Activated CD8-positive, alpha-beta memory T cell treated with anti-CD3 and anti-CD28 coated beads, Interleukin-2, amount 10 ng/mL, durations not matched to agents 7 days and 5 days (primary cell): ENCODE results near the gene VWA7. TPM values are rescaled to one million over a fixed set of nuclear protein-coding genes. Genes with fewer than 3 reads are reported as not detected.

ENCODE experiments used
- ATAC-seq: fragments of 150-1000 bp; cut with Tn5 transposase; one replicate; pipeline ENCODE4 v1.10.0; 2021; ENCODE audit warnings: moderate library complexity
- CTCF ChIA-PET: fragments of 350-600 bp; sonication (Branson Sonifier 250); formaldehyde crosslinking; loops from one replicate; lab custom pipeline; 2021; ENCODE audit warnings: antibody characterized with exemption; lab: Charles Lee
- DNase-seq: peaks from one replicate; pipeline ENCODE4 v3.0.0-alpha.2; 2020
- H3K27ac Mint-ChIP-seq: one replicate; pipeline ENCODE4 v1.8.0; 2021; ENCODE audit warnings: mild to moderate bottlenecking, mixed read lengths
- H3K27me3 Mint-ChIP-seq: one replicate; pipeline ENCODE4 v1.8.0; 2021; ENCODE audit warnings: mixed read lengths
- H3K36me3 Mint-ChIP-seq: one replicate; pipeline ENCODE4 v1.8.0; 2021; ENCODE audit warnings: mild to moderate bottlenecking, mixed read lengths
- H3K4me1 Mint-ChIP-seq: one replicate; pipeline ENCODE4 v1.8.0; 2021; ENCODE audit warnings: mixed read lengths
- H3K4me3 Mint-ChIP-seq: one replicate; pipeline ENCODE4 v1.8.0; 2021; ENCODE audit warnings: mild to moderate bottlenecking, moderate library complexity, mixed read lengths
- H3K9me3 Mint-ChIP-seq: one replicate; pipeline ENCODE4 v1.8.0; 2022; ENCODE audit warnings: low read depth, mixed read lengths
- total RNA-seq, 2 experiments: library from RNA; stranded (reverse); gene quantifications; one replicate each; pipeline ENCODE4 v1.2.3, GENCODE V29; 2021

VWA7 gene
- total RNA-seq, 2 experiments from 2014 or later = 5.7 to 6.4 TPM

- peak; percentile 92 for DNase-seq
- Mint-ChIP-seq H3K9me3 (no peaks in the 10 kb centered on the region), H3K36me3 (peaks cover 5% of the 10 kb centered on the region)
Observed at GRCh38 chr6:31769684-31770371, 7.3 kb downstream of the VWA7 start.

GRCh38 chr6:31768363-31769257 lies 8.5 kb downstream of the VWA7 start:
- H3K27me3 Mint-ChIP-seq = no peaks in the 10 kb centered on the region
- ATAC-seq = no peak
- no peak for DNase-seq
- H3K4me1 Mint-ChIP-seq = peaks cover 31% of the 10 kb centered on the region
- H3K4me3 Mint-ChIP-seq = no peak overlapping the region
- no peak overlapping the region for H3K27ac Mint-ChIP-seq
- CTCF ChIA-PET = interaction anchor here (0.9 to 3.1 kb wide), 27 partner anchors 9 to 111 kb away, joined by 3 to 44 read pairs (median 6); partner anchors contain the start of genes ABHD16A, C6orf47, CLIC1 and DDAH2
- no peaks in the 10 kb centered on the region for H3K9me3 Mint-ChIP-seq
- H3K36me3 Mint-ChIP-seq = peaks cover 7% of the 10 kb centered on the region

More at GRCh38 chr6:31769684-31770371, 7.3 kb downstream of the VWA7 start:
- no peaks in the 10 kb centered on the region for H3K27me3 Mint-ChIP-seq
- CTCF ChIA-PET = interaction anchor here (0.6 to 3.1 kb wide), 44 partner anchors 9 to 190 kb away, joined by 3 to 44 read pairs (median 6); partner anchors contain the start of genes ABHD16A, BAG6, C6orf47 and CLIC1
- H3K4me1 Mint-ChIP-seq = peaks cover 31% of the 10 kb centered on the region
- ATAC-seq = peak; percentile 91
- peak overlapping the region; percentile 16 for H3K27ac Mint-ChIP-seq
- no peak overlapping the region for H3K4me3 Mint-ChIP-seq

- H3K4me1 Mint-ChIP-seq = peaks cover 22% of the 10 kb centered on the region
- no peaks in the 10 kb centered on the region for H3K27me3 Mint-ChIP-seq
- H3K36me3 Mint-ChIP-seq = peaks cover 11% of the 10 kb centered on the region
- ATAC-seq (no peak), DNase-seq (no peak)
- no peak overlapping the region for H3K27ac Mint-ChIP-seq
- H3K9me3 Mint-ChIP-seq = no peaks in the 10 kb centered on the region
- H3K4me3 Mint-ChIP-seq = no peak overlapping the region
- CTCF ChIA-PET = interaction anchor here (1.1 kb wide), 1 partner anchor 28 kb away, joined by 3 read pairs; the partner anchor contains the start of gene MSH5
Observed at GRCh38 chr6:31767096-31767645, 10.0 kb downstream of the VWA7 start.

- CTCF ChIA-PET = no interaction called here
- DNase-seq = no peak
- H3K27ac Mint-ChIP-seq = no peak overlapping the region
Observed at GRCh38 chr6:31765910-31766794, 11.0 kb downstream of the VWA7 start.

GRCh38 chr6:31765559-31765909 lies 11.6 kb downstream of the VWA7 start:
- no peaks in the 10 kb centered on the region for H3K27me3 Mint-ChIP-seq
- H3K9me3 Mint-ChIP-seq = no peaks in the 10 kb centered on the region
- H3K4me1 Mint-ChIP-seq = peaks cover 13% of the 10 kb centered on the region
- no peak overlapping the region for H3K4me3 Mint-ChIP-seq
- ATAC-seq (no peak), DNase-seq (no peak)
- H3K36me3 Mint-ChIP-seq = peaks cover 17% of the 10 kb centered on the region
- CTCF ChIA-PET = no interaction called here
- H3K27ac Mint-ChIP-seq = no peak overlapping the region

More at GRCh38 chr6:31765910-31766794, 11.0 kb downstream of the VWA7 start:
- Mint-ChIP-seq H3K36me3 (peaks cover 12% of the 10 kb centered on the region), H3K4me1 (peaks cover 15% of the 10 kb centered on the region), H3K4me3 (no peak overlapping the region), H3K27me3 (no peaks in the 10 kb centered on the region), H3K9me3 (no peaks in the 10 kb centered on the region)
- ATAC-seq = no peak

GRCh38 chr6:31764198-31764597 lies 12.9 kb downstream of the VWA7 start:
- Mint-ChIP-seq H3K4me1 (peaks cover 4% of the 10 kb centered on the region), H3K27ac (peak overlapping the region; percentile 17), H3K36me3 (peaks cover 23% of the 10 kb centered on the region), H3K4me3 (no peak overlapping the region), H3K9me3 (no peaks in the 10 kb centered on the region), H3K27me3 (no peaks in the 10 kb centered on the region)
- no peak for ATAC-seq
- DNase-seq = no peak
- CTCF ChIA-PET = no interaction called here

- no peak overlapping the region for H3K27ac Mint-ChIP-seq
- H3K4me3 Mint-ChIP-seq = no peak overlapping the region
- no peaks in the 10 kb centered on the region for H3K9me3 Mint-ChIP-seq
- ATAC-seq = no peak
- no peak for DNase-seq
- H3K27me3 Mint-ChIP-seq = no peaks in the 10 kb centered on the region
- H3K36me3 Mint-ChIP-seq = peaks cover 26% of the 10 kb centered on the region
- H3K4me1 Mint-ChIP-seq = peaks cover 4% of the 10 kb centered on the region
- CTCF ChIA-PET = no interaction called here
Observed at GRCh38 chr6:31763619-31763940, 13.5 kb downstream of the VWA7 start.

GRCh38 chr6:31762878-31763618 lies 14.1 kb downstream of the VWA7 start:
- Mint-ChIP-seq H3K9me3 (no peaks in the 10 kb centered on the region), H3K36me3 (peaks cover 28% of the 10 kb centered on the region), H3K27ac (no peak overlapping the region), H3K4me1 (peaks cover under 1% of the 10 kb centered on the region), H3K4me3 (no peak overlapping the region), H3K27me3 (no peaks in the 10 kb centered on the region)
- DNase-seq (no peak), ATAC-seq (no peak)
- CTCF ChIA-PET = no interaction called here

GRCh38 chr6:31762356-31762755 lies 14.8 kb downstream of the VWA7 start, which contains the start of gene SAPCD1:
SAPCD1 (plus strand) TSS chr6:31762656; CDS start chr6:31763055, 399 bp downstream.
- Mint-ChIP-seq H3K36me3 (peaks cover 28% of the 10 kb centered on the region), H3K4me3 (no peak within 1 kb of the TSS), H3K27me3 (no peaks in the 10 kb centered on the region), H3K4me1 (no peaks in the 10 kb centered on the region), H3K27ac (no peak within 1 kb of the TSS), H3K9me3 (no peaks in the 10 kb centered on the region)
- CTCF ChIA-PET = no interaction called here
- DNase-seq (no peak), ATAC-seq (no peak)

GRCh38 chr6:31761343-31761742 lies 15.8 kb downstream of the VWA7 start:
- Mint-ChIP-seq H3K27ac (no peak overlapping the region), H3K4me3 (no peak overlapping the region), H3K4me1 (no peaks in the 10 kb centered on the region), H3K36me3 (peaks cover 28% of the 10 kb centered on the region), H3K27me3 (no peaks in the 10 kb centered on the region), H3K9me3 (no peaks in the 10 kb centered on the region)
- ATAC-seq (no peak), DNase-seq (no peak)
- CTCF ChIA-PET = no interaction called here

GRCh38 chr6:31760790-31761189 lies 16.3 kb downstream of the VWA7 start:
- Mint-ChIP-seq H3K27ac (no peak overlapping the region), H3K9me3 (no peaks in the 10 kb centered on the region), H3K36me3 (peaks cover 28% of the 10 kb centered on the region), H3K27me3 (no peaks in the 10 kb centered on the region), H3K4me3 (no peak overlapping the region), H3K4me1 (no peaks in the 10 kb centered on the region)
- CTCF ChIA-PET = interaction anchor here (2.4 to 3.5 kb wide), 2 partner anchors 9 to 30 kb away, joined by 6 to 16 read pairs; no protein-coding TSS in a partner anchor
- ATAC-seq (no peak), DNase-seq (no peak)

GRCh38 chr6:31758281-31758680 lies 18.8 kb downstream of the VWA7 start:
- no peaks in the 10 kb centered on the region for H3K4me1 Mint-ChIP-seq
- H3K9me3 Mint-ChIP-seq = no peaks in the 10 kb centered on the region
- no peaks in the 10 kb centered on the region for H3K27me3 Mint-ChIP-seq
- CTCF ChIA-PET = interaction anchor here (3.5 kb wide), 1 partner anchor 12 kb away, joined by 16 read pairs; no protein-coding TSS in a partner anchor
- no peak overlapping the region for H3K4me3 Mint-ChIP-seq
- no peak for ATAC-seq
- DNase-seq = no peak
- H3K27ac Mint-ChIP-seq = no peak overlapping the region
- peaks cover 24% of the 10 kb centered on the region for H3K36me3 Mint-ChIP-seq
